MM.1S (cell line): ENCODE measurements around the gene EN2.

Experiments used
- DNase-seq: peaks from one replicate; pipeline ENCODE4 v3.0.0-alpha.2; 2015
- H2AFZ ChIP-seq: fragments of 300-600 bp; sonication (generic); 2 replicates; pipeline ENCODE4 v1.6.0; 2016; ENCODE audit warnings: antibody characterized with exemption, low read length
- H3F3A ChIP-seq: fragments of 300-600 bp; sonication (generic); 2 replicates; pipeline ENCODE4 v1.6.1; 2016; ENCODE audit warnings: mild to moderate bottlenecking, antibody characterized with exemption, low read length, moderate library complexity, mixed read lengths; ENCODE audit not compliant: insufficient read depth
- H3K27ac ChIP-seq: fragments of 300-600 bp; sonication (generic); 2 replicates; pipeline ENCODE4 v1.5.1; 2016; ENCODE audit warnings: mild to moderate bottlenecking, low read length
- H3K27me3 ChIP-seq: fragments of 300-600 bp; sonication (generic); replicated peaks from 2 replicates; pipeline ENCODE4 v1.6.0; 2016; ENCODE audit warnings: low read length; ENCODE audit not compliant: insufficient read depth
- H3K36me3 ChIP-seq: fragments of 300-600 bp; sonication (generic); replicated peaks from 2 replicates; pipeline ENCODE4 v1.6.1; 2016; ENCODE audit warnings: mild to moderate bottlenecking, low read length, mixed read lengths; ENCODE audit not compliant: insufficient read depth
- H3K4me1 ChIP-seq: fragments of 300-600 bp; sonication (generic); 2 replicates; pipeline ENCODE4 v1.6.1; 2016; ENCODE audit warnings: low read length, mixed read lengths
- H3K4me2 ChIP-seq: fragments of 300-600 bp; sonication (generic); 2 replicates; pipeline ENCODE4 v1.6.0; 2016; ENCODE audit warnings: low read depth, low read length
- H3K4me3 ChIP-seq: fragments of 300-600 bp; sonication (generic); 2 replicates; pipeline ENCODE4 v1.5.1; 2016; ENCODE audit warnings: low read length, mixed read lengths
- H3K79me2 ChIP-seq: fragments of 300-600 bp; sonication (generic); 2 replicates; pipeline ENCODE4 v1.6.1; 2016; ENCODE audit warnings: mixed run types, low read length, mixed read lengths
- H3K9ac ChIP-seq: fragments of 300-600 bp; sonication (generic); 2 replicates; pipeline ENCODE4 v1.6.1; 2016; ENCODE audit warnings: low read length, mixed read lengths
- H3K9me2 ChIP-seq: fragments of 300-600 bp; sonication (generic); replicated peaks from 2 replicates; pipeline ENCODE4 v1.6.1; 2016; ENCODE audit warnings: mild to moderate bottlenecking, low read length, mixed read lengths; ENCODE audit not compliant: insufficient read depth
- H3K9me3 ChIP-seq: fragments of 300-600 bp; sonication (generic); replicated peaks from 2 replicates; pipeline ENCODE4 v1.6.1; 2016; ENCODE audit warnings: mild to moderate bottlenecking, low read length, mixed read lengths; ENCODE audit not compliant: insufficient read depth
- H4K20me1 ChIP-seq: fragments of 300-600 bp; sonication (generic); 2 replicates; pipeline ENCODE4 v1.6.1; 2016; ENCODE audit warnings: mild to moderate bottlenecking, low read length, moderate library complexity, mixed read lengths; ENCODE audit not compliant: insufficient read depth
- CTCF ChIP-seq: fragments of 300-600 bp; sonication (generic); IDR thresholded peaks from 2 replicates; pipeline ENCODE4 v1.5.1; 2016; ENCODE audit warnings: antibody characterized with exemption, low read length, mixed read lengths
- EZH2 ChIP-seq: fragments of 300-600 bp; sonication (generic); optimal IDR thresholded peaks from 2 replicates; pipeline ENCODE3; 2017; ENCODE audit warnings: low read depth, mild to moderate bottlenecking, antibody characterized with exemption, low read length, mixed read lengths
- EZH2phosphoT487 ChIP-seq: fragments of 300-600 bp; sonication (generic); IDR thresholded peaks from 2 replicates; pipeline ENCODE4 v1.6.1; 2018; ENCODE audit warnings: antibody characterized with exemption, low read length

The EN2 gene

GRCh38 chr7:155491812-155492211, 33.9 kb downstream of the EN2 start:
- Histone ChIP-seq H3K27me3 (peaks cover 52% of the 10 kb centered on the region), H3K36me3 (no peaks in the 10 kb centered on the region), H3K9ac (no peak overlapping the region), H3K9me3 (no peaks in the 10 kb centered on the region), H4K20me1 (no peaks in the 10 kb centered on the region), H3K4me1 (peaks cover 16% of the 10 kb centered on the region), H3K4me3 (no peak overlapping the region), H3K4me2 (no peak overlapping the region), H2AFZ (no peak overlapping the region), H3K79me2 (no peaks in the 10 kb centered on the region), H3K27ac (no peak overlapping the region), H3K9me2 (no peaks in the 10 kb centered on the region), H3F3A (no peaks in the 10 kb centered on the region)
- DNase-seq = no peak
- TF ChIP-seq CTCF = no peak
- no peak for TF ChIP-seq EZH2

- Histone ChIP-seq H3K4me1 (peaks cover 12% of the 10 kb centered on the region), H3K9me2 (no peaks in the 10 kb centered on the region), H3K27me3 (peaks cover 74% of the 10 kb centered on the region), H4K20me1 (no peaks in the 10 kb centered on the region), H3F3A (no peaks in the 10 kb centered on the region), H2AFZ (no peak overlapping the region), H3K36me3 (no peaks in the 10 kb centered on the region), H3K4me2 (no peak overlapping the region), H3K9me3 (no peaks in the 10 kb centered on the region), H3K79me2 (no peaks in the 10 kb centered on the region), H3K9ac (no peak overlapping the region), H3K4me3 (no peak overlapping the region), H3K27ac (no peak overlapping the region)
- no peak for TF ChIP-seq EZH2
- TF ChIP-seq EZH2phosphoT487 = no peak
- no peak for TF ChIP-seq CTCF
- no peak for DNase-seq
Measured at GRCh38 chr7:155493744-155494538, 36.0 kb downstream of the EN2 start.

GRCh38 chr7:155494551-155494950, 36.6 kb downstream of the EN2 start:
- peaks cover 8% of the 10 kb centered on the region for H3K4me1 ChIP-seq

More at GRCh38 chr7:155494551-155494950, 36.6 kb downstream of the EN2 start:
- no peaks in the 10 kb centered on the region for H3K79me2 ChIP-seq
- no peak overlapping the region for H3K9ac ChIP-seq
- no peaks in the 10 kb centered on the region for H3K9me2 ChIP-seq
- DNase-seq = no peak
- no peaks in the 10 kb centered on the region for H3F3A ChIP-seq
- TF ChIP-seq CTCF = no peak
- TF ChIP-seq EZH2 = no peak
- TF ChIP-seq EZH2phosphoT487 = no peak
- H3K4me3 ChIP-seq = no peak overlapping the region
- no peaks in the 10 kb centered on the region for H3K36me3 ChIP-seq
- no peaks in the 10 kb centered on the region for H4K20me1 ChIP-seq
- H3K9me3 ChIP-seq = no peaks in the 10 kb centered on the region
- H3K4me2 ChIP-seq = no peak overlapping the region
- no peak overlapping the region for H2AFZ ChIP-seq
- H3K27me3 ChIP-seq = peaks cover 80% of the 10 kb centered on the region
- no peak overlapping the region for H3K27ac ChIP-seq
